CD4-positive, alpha-beta T cell treated with Interferon alpha-2 for 1 hour (primary cell): Measurements from ENCODE around the gene FARSB.

Experiments
- DNase-seq, 2 donors: peaks; one replicate each; pipeline ENCODE4 v3.0.0-alpha.2; 2020 to 2022

Gene FARSB

DNA sequence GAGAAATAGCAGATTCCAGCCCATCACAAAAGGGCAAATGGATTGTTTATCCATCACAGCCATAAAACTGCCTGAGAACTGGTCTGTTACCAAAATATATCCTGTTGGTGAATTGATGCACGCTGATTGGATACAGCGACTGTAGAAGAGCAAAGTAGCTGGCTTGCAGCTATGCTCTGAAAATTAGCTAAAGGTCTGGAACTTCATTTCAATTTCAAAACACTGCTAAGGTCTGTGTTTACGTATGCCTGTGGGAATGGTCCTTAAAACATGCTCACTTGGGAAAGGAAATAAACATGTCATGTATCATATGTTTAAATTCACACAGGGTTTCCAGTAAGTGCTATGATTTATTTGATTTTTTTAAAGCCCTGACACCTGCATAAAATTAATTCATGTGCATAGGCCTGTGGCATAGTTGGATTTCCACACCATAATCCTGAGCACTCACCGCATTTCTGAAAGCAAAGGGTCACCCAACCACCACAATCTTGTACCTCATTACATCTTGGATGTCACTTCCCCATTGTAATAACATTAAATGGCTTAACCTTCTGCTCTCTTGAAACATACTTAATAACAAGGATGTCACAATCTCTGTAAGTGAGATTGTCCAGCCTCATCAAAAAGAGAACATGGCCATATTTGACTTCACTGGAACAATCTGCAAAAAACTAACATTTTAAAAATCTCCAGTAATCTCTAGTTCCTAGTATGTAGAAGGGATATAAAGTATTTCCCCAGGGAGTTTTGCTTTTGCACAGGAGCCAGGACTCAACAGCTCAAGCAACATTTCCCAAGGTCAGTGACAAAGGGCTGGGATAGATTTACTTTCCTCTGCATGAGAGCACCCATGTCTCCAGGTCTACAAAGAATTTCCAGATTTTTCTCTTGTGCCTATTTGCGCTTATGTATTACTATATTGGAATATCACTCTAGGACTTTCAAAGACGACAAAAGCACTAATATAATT lies 109.8 kb downstream of the FARSB start:
- DNase-seq, result no peak

DNA sequence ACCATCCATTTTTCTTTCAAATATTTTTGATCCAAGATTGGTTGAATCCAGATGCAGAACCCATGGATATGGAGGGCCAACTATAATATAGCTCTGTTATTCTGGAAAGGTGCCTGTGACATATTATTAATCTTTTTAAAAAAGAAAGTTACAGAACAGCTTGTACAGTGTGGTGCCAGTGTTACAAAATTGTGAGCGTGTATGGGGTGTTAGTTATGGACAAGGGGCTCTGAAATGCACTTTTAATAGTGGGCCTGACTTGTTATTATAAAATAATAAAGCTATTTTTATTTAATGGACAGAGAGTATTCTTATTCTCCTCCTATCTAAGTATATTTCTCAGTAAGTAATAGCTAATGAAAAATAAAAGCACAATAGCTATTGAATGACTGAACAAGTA lies 111.2 kb downstream of the FARSB start:
- no peak for DNase-seq

DNA sequence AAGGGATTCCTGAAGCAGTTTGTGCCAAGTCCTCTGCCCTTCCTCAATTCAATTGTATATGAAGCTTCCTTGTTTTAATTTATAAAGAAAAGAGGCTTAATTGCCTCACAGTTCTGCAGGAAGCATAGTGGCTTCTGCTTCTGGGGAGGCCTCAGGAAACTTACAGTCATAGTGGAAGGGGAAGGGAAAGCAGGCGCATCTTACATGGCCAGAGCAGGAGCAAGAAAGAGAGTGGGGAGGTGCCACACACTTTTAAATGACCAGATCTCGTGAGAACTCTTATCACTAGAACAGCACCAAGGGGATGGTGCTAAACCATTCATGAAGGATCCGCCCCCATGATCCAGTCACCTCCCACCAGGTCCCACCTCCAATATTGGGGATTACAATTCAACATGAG lies 117.4 kb downstream of the FARSB start:
- no peak for DNase-seq

DNA sequence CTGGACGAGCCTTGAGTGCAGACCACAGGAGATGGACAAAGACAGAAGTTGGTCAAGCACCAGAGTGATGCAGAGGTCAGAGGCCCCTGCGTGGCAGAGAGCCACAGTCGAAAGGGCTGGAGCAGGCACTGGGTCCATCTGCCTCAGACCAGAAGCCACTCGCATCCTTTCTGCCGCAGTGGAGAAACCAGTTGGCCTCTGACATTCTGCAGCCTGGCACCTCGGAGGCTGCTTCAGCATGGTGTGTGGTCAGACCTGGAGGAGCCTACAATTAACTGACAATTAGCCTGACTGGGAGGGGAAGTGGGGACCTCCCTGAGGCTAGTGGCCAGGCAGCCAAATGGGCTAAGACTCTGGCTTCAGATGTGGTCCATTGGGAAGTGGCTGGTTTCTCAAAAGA lies 120.4 kb downstream of the FARSB start:
- DNase-seq, result no peak

DNA sequence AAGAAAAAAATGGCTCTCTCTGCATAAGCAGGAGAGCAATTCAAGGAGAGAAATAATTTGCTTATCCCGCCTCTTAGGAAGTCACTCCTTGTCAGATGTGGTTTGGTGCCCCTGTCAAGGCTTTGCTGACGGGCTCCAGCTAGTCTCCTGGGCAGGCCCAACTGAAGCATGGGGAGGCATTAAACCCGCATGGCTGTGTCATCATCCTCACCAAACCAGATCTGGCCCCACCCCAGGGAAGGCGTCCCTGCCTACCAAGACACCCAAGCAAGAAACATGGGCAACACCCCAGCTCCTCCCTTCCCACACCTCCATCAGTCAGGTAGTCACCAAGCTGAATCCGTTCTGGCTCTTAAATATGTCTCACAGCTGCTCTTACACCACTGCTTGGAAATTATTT lies 123.6 kb downstream of the FARSB start:
- DNase-seq, result no peak

DNA sequence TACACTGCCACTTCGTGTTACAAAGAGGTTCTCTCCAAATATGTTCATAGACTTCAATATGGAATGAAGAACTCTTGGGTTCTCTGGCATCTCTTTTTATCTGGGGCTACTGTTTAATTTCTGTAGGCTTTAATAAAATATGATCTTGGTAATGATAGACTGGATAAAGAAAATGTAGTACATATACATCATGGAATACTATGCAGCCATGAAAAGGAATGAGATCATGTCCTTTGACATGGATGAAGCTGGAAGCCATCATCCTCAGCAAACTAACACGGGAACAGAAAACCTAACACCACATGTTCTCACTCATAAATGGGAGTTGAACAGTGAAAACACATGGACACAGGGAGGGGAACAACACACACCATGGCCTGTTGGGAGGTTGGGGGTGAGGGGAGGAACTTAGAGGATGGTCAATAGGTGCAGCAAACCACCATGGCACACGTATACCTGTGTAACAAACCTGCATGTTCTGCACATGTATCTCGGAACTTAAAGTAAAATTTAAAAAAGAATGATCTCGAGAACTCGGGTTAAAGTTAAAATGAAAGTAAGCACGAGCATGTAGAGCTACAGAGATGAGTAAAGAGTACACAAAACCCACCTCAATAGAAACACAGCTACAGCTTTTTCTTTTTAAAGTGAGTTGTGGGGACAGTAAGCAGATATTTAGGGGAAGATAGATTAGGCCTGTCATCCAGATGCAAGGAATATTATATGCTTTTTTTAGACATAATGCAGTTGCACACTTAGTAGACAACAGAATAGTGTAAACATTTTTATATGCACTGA lies 129.2 kb downstream of the FARSB start:
- DNase-seq, result no peak

DNA sequence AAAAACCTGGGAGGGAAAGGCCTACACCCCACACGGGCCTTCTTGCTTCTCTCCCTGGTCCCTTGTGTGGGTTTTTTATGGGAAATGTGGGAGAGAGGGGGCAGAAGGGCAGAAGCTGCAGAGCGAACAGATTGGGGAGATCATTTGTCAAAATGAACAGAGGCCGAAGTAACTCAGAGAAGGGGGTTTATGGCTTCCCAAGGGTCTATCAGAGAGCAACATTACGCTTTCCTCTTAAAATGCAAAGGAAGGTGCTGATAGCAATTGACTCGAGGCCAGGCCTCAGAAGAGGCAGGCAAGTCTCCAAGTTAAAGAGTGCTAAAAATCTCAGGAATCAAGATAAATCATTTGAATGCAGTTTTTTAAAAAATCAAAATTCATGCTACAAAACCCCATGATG lies 130.1 kb downstream of the FARSB start:
- DNase-seq, result no peak

DNA sequence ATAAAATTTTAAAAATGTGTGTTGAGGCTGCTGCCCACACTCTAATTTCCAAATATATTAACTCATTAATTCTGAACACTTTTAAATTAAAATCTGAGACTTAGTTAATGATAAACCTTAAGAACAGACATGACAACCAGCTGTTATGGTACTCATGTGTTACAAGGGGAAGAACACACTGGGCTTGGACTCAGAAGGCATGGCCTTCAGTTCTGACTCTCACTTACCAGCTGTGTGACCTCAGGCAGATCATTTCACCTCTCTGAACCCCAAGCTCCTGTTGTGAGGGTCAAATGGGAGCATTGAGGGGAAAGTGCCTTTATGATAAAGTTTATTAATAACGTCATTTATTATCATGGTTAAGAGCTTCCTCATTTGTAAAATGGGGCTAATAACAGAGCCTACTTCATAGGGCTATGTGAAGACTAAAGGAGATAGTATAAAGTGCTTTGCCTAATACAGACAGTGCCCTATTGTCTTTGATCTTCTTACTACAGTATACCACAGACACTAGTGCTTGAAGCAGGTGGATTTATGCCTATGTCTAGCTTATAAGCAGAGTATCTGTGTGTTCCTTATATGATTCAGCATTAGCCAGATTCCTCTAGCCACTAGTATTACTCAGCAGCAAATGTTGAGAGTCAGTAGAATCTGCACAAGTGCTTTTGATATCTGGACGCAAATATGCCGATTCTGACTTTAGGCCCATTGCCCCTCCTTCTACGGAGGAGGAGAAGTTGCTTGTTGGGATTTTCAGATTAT lies 131.9 kb downstream of the FARSB start:
- no peak for DNase-seq

DNA sequence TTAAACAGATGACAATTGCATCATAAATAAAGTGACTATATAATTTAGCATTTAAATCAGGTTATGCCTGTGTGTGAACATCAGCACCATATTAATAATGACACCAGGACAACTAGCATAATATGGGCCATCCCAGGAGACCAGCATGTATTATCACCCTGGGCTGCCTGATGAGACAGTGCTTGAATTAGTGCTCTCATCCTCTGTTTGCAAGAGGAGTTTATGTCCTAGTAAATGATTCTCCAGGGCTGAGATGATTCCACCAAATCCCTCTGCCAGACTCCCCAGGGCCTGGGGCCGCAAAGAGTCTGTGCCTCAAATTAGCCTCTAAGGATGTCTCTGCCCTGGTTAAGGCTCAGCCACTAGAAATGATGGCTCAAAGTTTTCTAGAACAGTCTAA lies 133.8 kb downstream of the FARSB start:
- DNase-seq, result no peak

DNA sequence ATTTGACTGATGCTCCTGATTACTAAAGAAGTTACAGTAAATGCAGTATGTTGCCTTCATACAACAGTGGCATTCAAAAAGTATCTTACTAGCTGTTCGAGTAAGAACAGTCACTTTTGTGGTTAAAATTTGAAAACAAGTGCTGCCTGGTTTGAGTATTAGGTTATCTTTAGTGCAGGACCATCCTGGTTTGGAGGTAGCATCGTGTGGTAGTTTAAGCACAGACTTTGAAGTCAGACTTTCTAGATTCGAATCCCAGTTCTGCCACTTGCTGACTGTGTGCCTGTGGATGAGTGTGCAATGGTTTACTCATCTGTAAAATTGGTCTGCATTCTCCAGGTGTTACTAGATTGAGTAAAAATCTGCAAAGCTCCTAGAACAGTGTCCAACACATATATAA lies 134.8 kb downstream of the FARSB start:
- no peak for DNase-seq
